ENCODE results near the gene BLMH.

GRCh38 chr17:30232824-30233427 lies 58.8 kb downstream of the BLMH start:
- TF ChIP-seq YY1 (IDR thresholded peaks at IDR 0.05; ENCODE audit: insufficient read depth, insufficient read length) = no peak
- no peak for TF ChIP-seq ZNF274 (IDR thresholded peaks at IDR 0.05; ENCODE audit: low read depth, low read length)
- no peak for TF ChIP-seq SUZ12 (IDR thresholded peaks at IDR 0.05; ENCODE audit: extremely low read depth, insufficient read depth, insufficient read length)

All from NT2/D1 (cell line).